ENCODE data around the gene SLC9A4. TPM values are rescaled to one million over a fixed set of nuclear protein-coding genes. Genes with fewer than 3 reads are reported as not detected.
"Not testable (repeated sequence)": the region's sequence is repeated elsewhere in the genome, so short reads cannot be mapped to it uniquely, and the experiment has no call there.

Gene SLC9A4
- total RNA-seq, 2 experiments from 2014 or later = 0.08 TPM

DNA sequence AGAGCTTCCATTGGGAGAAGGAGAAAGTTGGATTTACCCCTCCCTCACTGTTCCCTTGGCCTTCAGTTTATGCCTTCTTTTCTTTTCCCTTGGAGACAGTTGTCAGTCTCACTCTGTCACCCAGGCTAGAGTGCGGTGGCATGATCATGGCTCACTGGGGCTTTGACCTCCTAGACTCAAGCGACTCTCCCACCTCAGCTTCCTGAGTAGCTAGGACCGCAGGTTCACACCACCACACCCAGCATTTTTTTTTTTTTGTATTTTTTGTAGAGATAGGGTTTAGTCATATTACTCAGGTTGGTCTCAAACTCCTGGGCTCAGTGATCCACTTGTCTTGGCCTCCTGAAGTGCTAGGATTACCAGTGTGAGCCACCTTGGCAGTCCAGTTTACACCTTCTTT lies 49.9 kb downstream of the SLC9A4 start:
- ATAC-seq = no peak
- H3K4me1 Mint-ChIP-seq (ENCODE audit: low read depth) = no peaks in the 10 kb centered on the region
- POLR2A ChIA-PET = no interaction called here
- CTCF ChIA-PET = interaction anchor here (1.2 kb wide), 1 partner anchor 28 kb away, joined by 3 read pairs; no protein-coding TSS in a partner anchor
- no peaks in the 10 kb centered on the region for H3K9me3 Mint-ChIP-seq (ENCODE audit: insufficient read depth)
- H3K4me3 Mint-ChIP-seq = no peak overlapping the region
- no peak overlapping the region for H3K27ac Mint-ChIP-seq
- peaks cover 6% of the 10 kb centered on the region for H3K27me3 Mint-ChIP-seq (ENCODE audit: low read depth)
- H3K36me3 Mint-ChIP-seq (ENCODE audit: low read depth) = no peaks in the 10 kb centered on the region
- no peak for DNase-seq

GRCh38 chr2:102523651-102524050 lies 50.6 kb downstream of the SLC9A4 start:
- ATAC-seq = no peak
- no peak overlapping the region for H3K4me3 Mint-ChIP-seq
- ChIA-PET CTCF (interaction anchor here (1.2 kb wide), 1 partner anchor 27 kb away, joined by 3 read pairs; no protein-coding TSS in a partner anchor), POLR2A (no interaction called here)
- H3K4me1 Mint-ChIP-seq (ENCODE audit: low read depth) = no peaks in the 10 kb centered on the region
- H3K27me3 Mint-ChIP-seq (ENCODE audit: low read depth) = peaks cover 6% of the 10 kb centered on the region
- no peaks in the 10 kb centered on the region for H3K36me3 Mint-ChIP-seq (ENCODE audit: low read depth)
- H3K27ac Mint-ChIP-seq = no peak overlapping the region
- H3K9me3 Mint-ChIP-seq (ENCODE audit: insufficient read depth) = no peaks in the 10 kb centered on the region
- no peak for DNase-seq

- Mint-ChIP-seq H3K27me3 (ENCODE audit: low read depth) (peaks cover 9% of the 10 kb centered on the region), H3K9me3 (ENCODE audit: insufficient read depth) (no peaks in the 10 kb centered on the region), H3K36me3 (ENCODE audit: low read depth) (no peaks in the 10 kb centered on the region), H3K27ac (no peak overlapping the region), H3K4me1 (ENCODE audit: low read depth) (no peaks in the 10 kb centered on the region), H3K4me3 (no peak overlapping the region)
- ChIA-PET POLR2A (no interaction called here), CTCF (no interaction called here)
- DNase-seq = no peak
- no peak for ATAC-seq
These were observed 54.1 kb downstream of the SLC9A4 start for GRCh38 chr2:102527086-102527485.

DNA sequence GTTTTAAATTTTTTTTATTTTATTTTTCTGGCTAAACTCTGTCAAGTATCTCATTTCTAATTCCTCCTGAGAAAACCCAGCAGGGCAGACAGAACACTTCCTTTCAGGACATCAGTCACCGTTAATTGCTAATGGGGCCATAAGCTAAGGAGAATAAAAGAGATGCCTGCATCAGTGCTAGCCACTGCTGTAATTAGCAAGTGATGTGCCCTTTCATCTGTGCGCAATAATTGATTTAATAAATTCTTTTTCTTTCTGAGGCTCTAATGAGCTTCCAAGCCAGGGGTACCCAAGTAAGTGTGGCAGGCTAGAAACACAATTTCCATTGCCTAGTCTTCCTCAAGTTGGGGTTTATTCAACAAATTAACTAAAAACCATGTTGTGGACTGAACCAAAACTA lies 65.5 kb downstream of the SLC9A4 start:
- no peak for ATAC-seq
- H3K27ac Mint-ChIP-seq = no peak overlapping the region
- H3K36me3 Mint-ChIP-seq (ENCODE audit: low read depth) = no peaks in the 10 kb centered on the region
- CTCF ChIA-PET = no interaction called here
- H3K9me3 Mint-ChIP-seq (ENCODE audit: insufficient read depth) = no peaks in the 10 kb centered on the region
- no peaks in the 10 kb centered on the region for H3K4me1 Mint-ChIP-seq (ENCODE audit: low read depth)
- peaks cover 13% of the 10 kb centered on the region for H3K27me3 Mint-ChIP-seq (ENCODE audit: low read depth)
- POLR2A ChIA-PET = no interaction called here
- H3K4me3 Mint-ChIP-seq = no peak overlapping the region
- DNase-seq = no peak

DNA sequence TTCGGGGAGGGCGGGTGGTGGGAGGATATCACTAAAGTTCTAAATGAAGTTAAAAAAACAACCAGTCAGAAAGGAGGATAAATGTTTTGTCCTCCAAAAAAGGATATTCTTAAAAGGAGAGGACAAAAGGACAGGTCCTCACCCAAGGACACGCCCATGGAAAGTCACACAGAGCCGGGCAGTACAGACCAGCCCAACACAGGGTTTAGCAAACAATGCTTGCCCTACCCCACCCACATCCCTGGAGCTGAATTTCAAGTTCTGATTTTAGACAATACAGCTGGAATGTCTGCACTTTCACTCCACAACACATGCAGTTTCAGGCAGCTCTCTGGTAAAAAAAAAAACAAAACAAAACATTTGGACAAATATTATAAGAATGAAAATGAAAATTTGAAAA lies 67.9 kb downstream of the SLC9A4 start:
- Mint-ChIP-seq H3K27ac (no peak overlapping the region), H3K4me3 (no peak overlapping the region), H3K4me1 (ENCODE audit: low read depth) (no peaks in the 10 kb centered on the region), H3K9me3 (ENCODE audit: insufficient read depth) (no peaks in the 10 kb centered on the region), H3K36me3 (ENCODE audit: low read depth) (no peaks in the 10 kb centered on the region), H3K27me3 (ENCODE audit: low read depth) (peaks cover 15% of the 10 kb centered on the region)
- ATAC-seq (no peak), DNase-seq (no peak)
- CTCF ChIA-PET = no interaction called here
- POLR2A ChIA-PET = no interaction called here

GRCh38 chr2:102544182-102544581 lies 71.2 kb downstream of the SLC9A4 start:
- POLR2A ChIA-PET = no interaction called here
- Mint-ChIP-seq H3K27ac (no peak overlapping the region), H3K9me3 (ENCODE audit: insufficient read depth) (peaks cover 5% of the 10 kb centered on the region), H3K4me3 (no peak overlapping the region), H3K27me3 (ENCODE audit: low read depth) (peaks cover 8% of the 10 kb centered on the region), H3K36me3 (ENCODE audit: low read depth) (no peaks in the 10 kb centered on the region), H3K4me1 (ENCODE audit: low read depth) (no peaks in the 10 kb centered on the region)
- CTCF ChIA-PET = no interaction called here
- DNase-seq = no peak
- no peak for ATAC-seq

GRCh38 chr2:102547462-102547861 lies 74.4 kb downstream of the SLC9A4 start:
- ChIA-PET POLR2A (no interaction called here), CTCF (no interaction called here)
- DNase-seq = no peak
- no peak overlapping the region for H3K4me3 Mint-ChIP-seq
- peaks cover 9% of the 10 kb centered on the region for H3K9me3 Mint-ChIP-seq (ENCODE audit: insufficient read depth)
- H3K4me1 Mint-ChIP-seq (ENCODE audit: low read depth) = no peaks in the 10 kb centered on the region
- H3K27ac Mint-ChIP-seq = no peak overlapping the region
- peaks cover 5% of the 10 kb centered on the region for H3K27me3 Mint-ChIP-seq (ENCODE audit: low read depth)
- no peak for ATAC-seq
- H3K36me3 Mint-ChIP-seq (ENCODE audit: low read depth) = no peaks in the 10 kb centered on the region

GRCh38 chr2:102549027-102549426 lies 76.0 kb downstream of the SLC9A4 start:
- Mint-ChIP-seq H3K4me3 (no peak overlapping the region), H3K27ac (no peak overlapping the region), H3K36me3 (ENCODE audit: low read depth) (no peaks in the 10 kb centered on the region), H3K27me3 (ENCODE audit: low read depth) (peaks cover 2% of the 10 kb centered on the region), H3K9me3 (ENCODE audit: insufficient read depth) (peaks cover 9% of the 10 kb centered on the region), H3K4me1 (ENCODE audit: low read depth) (no peaks in the 10 kb centered on the region)
- no peak for ATAC-seq
- CTCF ChIA-PET = no interaction called here
- POLR2A ChIA-PET = no interaction called here
- DNase-seq = no peak

DNA sequence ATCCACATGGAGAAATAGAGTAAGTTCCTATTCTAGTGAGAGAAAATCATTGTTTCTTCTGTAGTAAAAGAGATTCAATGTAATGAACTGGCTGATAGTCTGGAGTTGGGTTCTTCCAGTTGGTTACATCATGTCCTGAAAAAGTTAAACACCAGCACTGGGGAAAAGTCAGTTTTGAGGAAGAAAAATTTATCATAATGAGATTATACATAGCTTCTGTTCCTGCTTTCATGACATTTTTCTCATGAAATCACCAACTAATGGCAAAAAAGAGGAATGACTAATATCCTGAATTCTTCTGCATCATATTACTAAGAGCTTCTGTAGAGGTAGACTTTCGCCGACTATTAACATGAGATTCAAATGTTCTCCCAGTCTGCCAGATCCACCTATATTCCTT lies 77.1 kb downstream of the SLC9A4 start:
- Mint-ChIP-seq H3K9me3 (ENCODE audit: insufficient read depth) (peaks cover 9% of the 10 kb centered on the region), H3K36me3 (ENCODE audit: low read depth) (no peaks in the 10 kb centered on the region), H3K27ac (no peak overlapping the region), H3K4me1 (ENCODE audit: low read depth) (no peaks in the 10 kb centered on the region), H3K27me3 (ENCODE audit: low read depth) (no peaks in the 10 kb centered on the region), H3K4me3 (no peak overlapping the region)
- DNase-seq = no peak
- POLR2A ChIA-PET = no interaction called here
- no peak for ATAC-seq
- CTCF ChIA-PET = interaction anchor here (1.0 kb wide), 1 partner anchor 27 kb away, joined by 3 read pairs; no protein-coding TSS in a partner anchor

GRCh38 chr2:102551329-102552096 lies 78.5 kb downstream of the SLC9A4 start:
- Mint-ChIP-seq H3K9me3 (ENCODE audit: insufficient read depth) (peaks cover 9% of the 10 kb centered on the region), H3K27me3 (ENCODE audit: low read depth) (no peaks in the 10 kb centered on the region), H3K36me3 (ENCODE audit: low read depth) (no peaks in the 10 kb centered on the region), H3K4me3 (no peak overlapping the region), H3K27ac (no peak overlapping the region), H3K4me1 (ENCODE audit: low read depth) (no peaks in the 10 kb centered on the region)
- DNase-seq (no peak), ATAC-seq (no peak)
- ChIA-PET CTCF (interaction anchor here (1.0 kb wide), 1 partner anchor 28 kb away, joined by 3 read pairs; no protein-coding TSS in a partner anchor), POLR2A (no interaction called here)

GRCh38 chr2:102553601-102554000 lies 80.6 kb downstream of the SLC9A4 start:
- DNase-seq (no peak), ATAC-seq (no peak)
- Mint-ChIP-seq H3K27me3 (ENCODE audit: low read depth) (no peaks in the 10 kb centered on the region), H3K36me3 (ENCODE audit: low read depth) (no peaks in the 10 kb centered on the region), H3K9me3 (ENCODE audit: insufficient read depth) (peaks cover 9% of the 10 kb centered on the region), H3K4me3 (no peak overlapping the region), H3K27ac (no peak overlapping the region), H3K4me1 (ENCODE audit: low read depth) (no peaks in the 10 kb centered on the region)
- ChIA-PET CTCF (no interaction called here), POLR2A (no interaction called here)

GRCh38 chr2:102558463-102558862 lies 85.4 kb downstream of the SLC9A4 start:
- no peaks in the 10 kb centered on the region for H3K27me3 Mint-ChIP-seq (ENCODE audit: low read depth)
- ATAC-seq (no peak), DNase-seq (no peak)
- no peaks in the 10 kb centered on the region for H3K9me3 Mint-ChIP-seq (ENCODE audit: insufficient read depth)
- no peaks in the 10 kb centered on the region for H3K4me1 Mint-ChIP-seq (ENCODE audit: low read depth)
- H3K4me3 Mint-ChIP-seq = no peak overlapping the region
- POLR2A ChIA-PET = no interaction called here
- H3K27ac Mint-ChIP-seq = no peak overlapping the region
- no peaks in the 10 kb centered on the region for H3K36me3 Mint-ChIP-seq (ENCODE audit: low read depth)
- CTCF ChIA-PET = interaction anchor here (0.6 kb wide), 1 partner anchor 283 kb away, joined by 3 read pairs; no protein-coding TSS in a partner anchor

DNA sequence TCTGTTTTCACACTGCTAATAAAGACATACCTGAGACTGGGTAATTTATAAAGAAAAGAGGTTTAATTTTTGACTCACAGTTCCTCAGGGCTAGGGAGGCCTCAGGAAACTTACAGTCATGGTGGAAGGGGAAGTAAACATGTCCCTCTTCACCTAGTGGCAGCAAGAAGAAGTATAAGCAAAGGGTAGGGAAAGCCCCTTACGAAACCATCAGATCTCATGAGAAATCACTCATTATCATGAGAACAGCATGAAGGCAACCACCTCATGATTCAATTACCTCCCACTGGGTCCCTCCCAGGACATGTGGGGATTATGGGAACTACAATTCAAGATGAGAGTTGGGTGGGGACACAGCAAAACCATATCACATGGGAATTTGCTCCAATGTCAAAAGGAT lies 89.5 kb downstream of the SLC9A4 start:
- DNase-seq; CTCF ChIA-PET; POLR2A ChIA-PET; H3K4me3 Mint-ChIP-seq; ATAC-seq; H3K36me3 Mint-ChIP-seq (ENCODE audit: low read depth); H3K27me3 Mint-ChIP-seq (ENCODE audit: low read depth); H3K4me1 Mint-ChIP-seq (ENCODE audit: low read depth); H3K27ac Mint-ChIP-seq; H3K9me3 Mint-ChIP-seq (ENCODE audit: insufficient read depth): not testable (repeated sequence)
